ENCODE results near the gene RPL21. TPM values are rescaled to one million over a fixed set of nuclear protein-coding genes. Genes with fewer than 3 reads are reported as not detected.

Gene RPL21
- total RNA-seq, 2 experiments from 2014 or later: 1,706 to 1,738 TPM

DNA sequence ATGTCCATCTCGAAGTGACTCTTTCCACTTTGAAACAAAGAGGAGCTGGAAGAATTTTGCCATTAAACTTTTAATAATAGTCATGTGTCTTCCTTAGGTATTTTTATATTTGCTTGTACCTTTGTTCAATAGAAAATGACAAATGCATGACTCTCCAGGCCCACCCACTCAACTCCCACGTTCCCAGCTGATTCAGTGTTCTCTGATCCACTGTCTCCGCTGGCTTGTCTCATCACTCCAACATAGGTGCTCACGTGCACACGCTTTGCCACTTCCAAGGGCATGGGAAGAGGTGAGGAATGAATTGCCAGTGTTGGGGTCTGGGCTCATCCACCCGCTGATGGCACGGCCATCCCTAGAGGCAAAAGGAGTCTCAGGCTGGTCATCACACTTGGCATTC lies 43.7 kb downstream of the RPL21 start:
- no peaks in the 10 kb centered on the region for H3K79me2 ChIP-seq (ENCODE audit: insufficient read depth, low read depth, low read length)
- DNase-seq (ENCODE audit: low spot score): no peak
- ChIA-PET POLR2A (interaction anchor here (2.1 to 3.8 kb wide), 2 partner anchors 9 to 12 kb away, joined by 9 to 46 read pairs; no protein-coding TSS in a partner anchor), CTCF (ENCODE audit: unreplicated experiment) (no interaction called here)
- no peaks in the 10 kb centered on the region for H3K9me3 ChIP-seq (ENCODE audit: low read length)
- H3K4me2 ChIP-seq (ENCODE audit: low read length): peak overlapping the region; percentile 85; the same call in 1 of the 2 replicates
- no peak for TF ChIP-seq EZH2phosphoT487 (IDR thresholded peaks at IDR 0.05; ENCODE audit: borderline replicate concordance, low read depth, low read length)
- TF ChIP-seq, protein P1, sequence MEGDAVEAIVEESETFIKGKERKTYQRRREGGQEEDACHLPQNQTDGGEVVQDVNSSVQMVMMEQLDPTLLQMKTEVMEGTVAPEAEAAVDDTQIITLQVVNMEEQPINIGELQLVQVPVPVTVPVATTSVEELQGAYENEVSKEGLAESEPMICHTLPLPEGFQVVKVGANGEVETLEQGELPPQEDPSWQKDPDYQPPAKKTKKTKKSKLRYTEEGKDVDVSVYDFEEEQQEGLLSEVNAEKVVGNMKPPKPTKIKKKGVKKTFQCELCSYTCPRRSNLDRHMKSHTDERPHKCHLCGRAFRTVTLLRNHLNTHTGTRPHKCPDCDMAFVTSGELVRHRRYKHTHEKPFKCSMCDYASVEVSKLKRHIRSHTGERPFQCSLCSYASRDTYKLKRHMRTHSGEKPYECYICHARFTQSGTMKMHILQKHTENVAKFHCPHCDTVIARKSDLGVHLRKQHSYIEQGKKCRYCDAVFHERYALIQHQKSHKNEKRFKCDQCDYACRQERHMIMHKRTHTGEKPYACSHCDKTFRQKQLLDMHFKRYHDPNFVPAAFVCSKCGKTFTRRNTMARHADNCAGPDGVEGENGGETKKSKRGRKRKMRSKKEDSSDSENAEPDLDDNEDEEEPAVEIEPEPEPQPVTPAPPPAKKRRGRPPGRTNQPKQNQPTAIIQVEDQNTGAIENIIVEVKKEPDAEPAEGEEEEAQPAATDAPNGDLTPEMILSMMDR (conservative IDR thresholded peaks at IDR 0.05; ENCODE audit: low read length): no peak
- no TSS peak for BruUV-seq (replicated peaks)
- H3K27ac ChIP-seq (ENCODE audit: low read depth, low read length, poor library complexity, severe bottlenecking): peak overlapping the region; percentile 91
- no peak overlapping the region for H2AFZ ChIP-seq (ENCODE audit: low read length)
- H3K4me1 ChIP-seq (ENCODE audit: insufficient read depth, low read length, poor library complexity, severe bottlenecking): peaks cover 45% of the 10 kb centered on the region
- intact Hi-C loops (cut with micrococcal nuclease; ENCODE audit: unreplicated experiment): no loop called here
- no peaks in the 10 kb centered on the region for H4K20me1 ChIP-seq (ENCODE audit: insufficient read depth, low read length)
- H3K9me2 ChIP-seq (ENCODE audit: insufficient read depth, low read length): no peaks in the 10 kb centered on the region
- H3K4me3 ChIP-seq (ENCODE audit: low read depth, low read length, poor library complexity, severe bottlenecking): no peak overlapping the region
- no peaks in the 10 kb centered on the region for H3K36me3 ChIP-seq (ENCODE audit: insufficient read depth, low read length)

DNA sequence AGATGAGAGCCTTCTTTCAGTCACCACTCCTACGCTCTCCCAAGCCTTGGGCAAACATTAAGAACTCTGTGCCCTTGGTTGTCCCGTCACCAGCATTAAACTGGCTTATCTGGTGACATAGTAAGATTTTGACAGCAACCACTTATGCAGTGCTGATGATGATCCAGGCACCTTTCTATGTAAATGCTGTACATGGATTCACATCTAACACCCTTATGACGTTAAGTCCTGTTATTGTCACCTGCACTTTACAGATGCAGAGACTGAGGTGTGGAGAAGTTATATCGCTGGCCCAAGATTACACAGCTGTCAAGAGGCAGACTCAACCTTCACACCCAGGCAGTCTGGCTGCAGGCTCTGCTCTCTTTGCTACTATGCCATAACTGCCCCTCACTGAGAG lies 44.3 kb downstream of the RPL21 start:
- Histone ChIP-seq H3K9me3 (ENCODE audit: low read length) (no peaks in the 10 kb centered on the region), H3K27ac (ENCODE audit: low read depth, low read length, poor library complexity, severe bottlenecking) (no peak overlapping the region), H3K9me2 (ENCODE audit: insufficient read depth, low read length) (no peaks in the 10 kb centered on the region), H3K4me1 (ENCODE audit: insufficient read depth, low read length, poor library complexity, severe bottlenecking) (peaks cover 40% of the 10 kb centered on the region), H2AFZ (ENCODE audit: low read length) (no peak overlapping the region), H4K20me1 (ENCODE audit: insufficient read depth, low read length) (no peaks in the 10 kb centered on the region), H3K79me2 (ENCODE audit: insufficient read depth, low read depth, low read length) (no peaks in the 10 kb centered on the region), H3K4me3 (ENCODE audit: low read depth, low read length, poor library complexity, severe bottlenecking) (no peak overlapping the region), H3K4me2 (ENCODE audit: low read length) (no peak overlapping the region), H3K36me3 (ENCODE audit: insufficient read depth, low read length) (no peaks in the 10 kb centered on the region)
- DNase-seq (ENCODE audit: low spot score): no peak
- no TSS peak for BruUV-seq (replicated peaks)
- TF ChIP-seq EZH2phosphoT487 (IDR thresholded peaks at IDR 0.05; ENCODE audit: borderline replicate concordance, low read depth, low read length): no peak
- TF ChIP-seq, protein P1 (conservative IDR thresholded peaks at IDR 0.05; ENCODE audit: low read length): no peak
- intact Hi-C loops (cut with micrococcal nuclease; ENCODE audit: unreplicated experiment): no loop called here
- CTCF ChIA-PET (ENCODE audit: unreplicated experiment): no interaction called here
- POLR2A ChIA-PET: interaction anchor here (0.6 kb wide), 1 partner anchor 233 kb away, joined by 3 read pairs; no protein-coding TSS in a partner anchor

DNA sequence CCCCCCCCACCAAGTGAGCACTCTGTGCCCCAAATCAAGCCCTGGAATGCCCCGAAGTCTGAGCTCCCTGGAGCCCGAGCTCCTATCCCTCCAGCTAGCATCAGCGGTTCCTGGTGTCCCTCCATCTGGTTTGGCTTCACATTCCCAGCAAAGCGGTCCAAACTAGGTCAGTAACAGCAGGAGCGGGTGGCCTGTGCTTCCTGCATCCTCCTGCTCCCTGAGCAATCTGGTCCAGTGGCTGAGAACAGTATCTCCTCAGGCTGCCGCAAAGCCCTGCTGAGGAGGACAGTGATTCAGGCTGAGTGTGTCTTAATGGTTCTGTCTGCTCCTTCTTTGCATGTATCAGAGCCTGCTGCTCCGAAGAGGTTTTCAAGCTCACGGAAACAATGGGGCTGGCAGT lies 45.1 kb downstream of the RPL21 start:
- Histone ChIP-seq H3K4me1 (ENCODE audit: insufficient read depth, low read length, poor library complexity, severe bottlenecking) (peaks cover 40% of the 10 kb centered on the region), H3K4me3 (ENCODE audit: low read depth, low read length, poor library complexity, severe bottlenecking) (no peak overlapping the region), H3K9me2 (ENCODE audit: insufficient read depth, low read length) (no peaks in the 10 kb centered on the region), H2AFZ (ENCODE audit: low read length) (no peak overlapping the region), H4K20me1 (ENCODE audit: insufficient read depth, low read length) (no peaks in the 10 kb centered on the region), H3K79me2 (ENCODE audit: insufficient read depth, low read depth, low read length) (no peaks in the 10 kb centered on the region), H3K4me2 (ENCODE audit: low read length) (no peak overlapping the region), H3K9me3 (ENCODE audit: low read length) (no peaks in the 10 kb centered on the region), H3K36me3 (ENCODE audit: insufficient read depth, low read length) (no peaks in the 10 kb centered on the region), H3K27ac (ENCODE audit: low read depth, low read length, poor library complexity, severe bottlenecking) (no peak overlapping the region)
- POLR2A ChIA-PET: interaction anchor here (1.7 kb wide), 1 partner anchor 10 kb away, joined by 7 read pairs; no protein-coding TSS in a partner anchor
- DNase-seq (ENCODE audit: low spot score): no peak
- BruUV-seq (replicated peaks): no TSS peak
- TF ChIP-seq, protein P1 (conservative IDR thresholded peaks at IDR 0.05; ENCODE audit: low read length): no peak
- no peak for TF ChIP-seq EZH2phosphoT487 (IDR thresholded peaks at IDR 0.05; ENCODE audit: borderline replicate concordance, low read depth, low read length)
- intact Hi-C loops (cut with micrococcal nuclease; ENCODE audit: unreplicated experiment): no loop called here
- CTCF ChIA-PET (ENCODE audit: unreplicated experiment): no interaction called here

Data from OCI-LY7 (cell line).